WTC11 (cell line): ENCODE measurements around the gene SOX18.

Experiments used
- AFF4 ChIP-seq: sonication (generic); formaldehyde crosslinking; IDR thresholded peaks from 2 replicates; pipeline ENCODE4 v1.8.1; 2023; ENCODE audit warnings: mild to moderate bottlenecking, missing genetic modification reagents, borderline replicate concordance
- ATF6 ChIP-seq: sonication (generic); formaldehyde crosslinking; IDR thresholded peaks from 2 replicates; pipeline ENCODE4 v1.8.1; 2023; ENCODE audit warnings: mild to moderate bottlenecking, missing genetic modification reagents
- CREB1 ChIP-seq: sonication (generic); formaldehyde crosslinking; IDR thresholded peaks from 2 replicates; pipeline ENCODE4 v1.8.0; 2023; ENCODE audit warnings: mild to moderate bottlenecking, missing genetic modification reagents
- CTCF ChIP-seq: fragments of 200-600 bp; IDR thresholded peaks from 2 replicates; pipeline ENCODE4 v1.8.0; 2022; ENCODE audit warnings: antibody characterized with exemption
- IRF1 ChIP-seq: sonication (generic); formaldehyde crosslinking; IDR thresholded peaks from 2 replicates; pipeline ENCODE4 v1.8.0; 2023; ENCODE audit warnings: missing genetic modification reagents
- JAZF1 ChIP-seq: fragments of 250-450 bp; sonication (Bioruptor Pico); IDR thresholded peaks from 2 replicates; pipeline ENCODE4 v1.9.0; 2021; ENCODE audit warnings: moderate library complexity, mild to moderate bottlenecking, inconsistent platforms
- JUN ChIP-seq: sonication (generic); formaldehyde crosslinking; IDR thresholded peaks from 2 replicates; pipeline ENCODE4 v1.8.0; 2023; ENCODE audit warnings: mild to moderate bottlenecking, missing genetic modification reagents
- SMAD3 ChIP-seq: sonication (generic); formaldehyde crosslinking; IDR thresholded peaks from 2 replicates; pipeline ENCODE4 v1.8.0; 2022; ENCODE audit warnings: missing genetic modification reagents, mild to moderate bottlenecking, borderline replicate concordance

GRCh38 chr20:64078934-64079272 is 29.5 kb upstream of the SOX18 start:
- no peak for TF ChIP-seq AFF4 (CRISPR knock-in tag)
- TF ChIP-seq ATF6 (CRISPR knock-in tag) = no peak
- no peak for TF ChIP-seq JAZF1
- TF ChIP-seq IRF1 = no peak
- no peak for TF ChIP-seq JUN (CRISPR knock-in tag)
- TF ChIP-seq SMAD3 = no peak
- no peak for TF ChIP-seq CTCF
- no peak for TF ChIP-seq CREB1
